GM21528 (cell line): ENCODE results near the gene TSKS.

ENCODE experiments used
- ATAC-seq: cut with Tn5 transposase; IDR thresholded peaks from one replicate; pipeline ENCODE4 v1.9.1; 2021; ENCODE audit warnings: mild to moderate bottlenecking, moderate library complexity; ENCODE audit not compliant: unreplicated experiment, low FRiP score

The TSKS gene

DNA sequence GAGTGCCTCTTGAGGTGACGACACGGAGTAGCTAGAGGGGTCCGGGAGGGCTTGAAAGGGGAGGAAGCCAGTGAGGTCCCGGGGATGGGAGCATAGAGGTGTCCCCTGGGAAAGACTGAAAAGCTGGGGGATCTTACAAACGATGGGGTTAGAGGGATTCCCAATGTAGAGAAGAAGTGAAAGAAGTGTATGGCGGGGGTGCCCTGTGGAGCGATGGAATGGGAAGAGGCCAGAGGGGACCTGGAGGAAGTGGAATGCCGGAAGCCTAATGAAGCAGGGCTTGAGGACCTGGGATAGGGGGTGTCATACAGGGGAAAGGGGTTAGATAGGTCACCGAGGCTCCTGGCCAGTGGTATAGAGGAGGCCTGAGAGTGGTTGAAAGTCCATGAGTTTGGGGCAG lies 4.3 kb upstream of the TSKS start:
- ATAC-seq = no peak

DNA sequence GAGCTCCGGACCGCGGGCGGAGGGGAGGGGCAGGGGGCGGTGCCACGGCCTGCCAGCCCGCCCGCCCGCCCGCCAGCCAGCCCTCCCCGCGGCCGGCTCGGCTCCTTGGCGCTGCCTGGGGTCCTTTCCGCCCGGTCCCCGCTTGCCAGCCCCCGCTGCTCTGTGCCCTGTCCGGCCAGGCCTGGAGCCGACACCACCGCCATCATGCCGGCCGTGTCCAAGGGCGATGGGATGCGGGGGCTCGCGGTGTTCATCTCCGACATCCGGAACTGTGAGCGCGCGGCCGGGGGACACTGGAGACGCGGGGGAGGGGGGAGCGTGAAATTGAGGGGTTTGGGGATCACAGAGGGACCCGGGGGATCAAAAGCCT lies 3.8 kb upstream of the TSKS start, which contains the start of gene AP2A1:
TSS of gene AP2A1 (plus strand) at position 72 of the 370 bp plus-strand sequence. CDS start at position 205, 133 bp downstream.
- ATAC-seq = peak; percentile 7

DNA sequence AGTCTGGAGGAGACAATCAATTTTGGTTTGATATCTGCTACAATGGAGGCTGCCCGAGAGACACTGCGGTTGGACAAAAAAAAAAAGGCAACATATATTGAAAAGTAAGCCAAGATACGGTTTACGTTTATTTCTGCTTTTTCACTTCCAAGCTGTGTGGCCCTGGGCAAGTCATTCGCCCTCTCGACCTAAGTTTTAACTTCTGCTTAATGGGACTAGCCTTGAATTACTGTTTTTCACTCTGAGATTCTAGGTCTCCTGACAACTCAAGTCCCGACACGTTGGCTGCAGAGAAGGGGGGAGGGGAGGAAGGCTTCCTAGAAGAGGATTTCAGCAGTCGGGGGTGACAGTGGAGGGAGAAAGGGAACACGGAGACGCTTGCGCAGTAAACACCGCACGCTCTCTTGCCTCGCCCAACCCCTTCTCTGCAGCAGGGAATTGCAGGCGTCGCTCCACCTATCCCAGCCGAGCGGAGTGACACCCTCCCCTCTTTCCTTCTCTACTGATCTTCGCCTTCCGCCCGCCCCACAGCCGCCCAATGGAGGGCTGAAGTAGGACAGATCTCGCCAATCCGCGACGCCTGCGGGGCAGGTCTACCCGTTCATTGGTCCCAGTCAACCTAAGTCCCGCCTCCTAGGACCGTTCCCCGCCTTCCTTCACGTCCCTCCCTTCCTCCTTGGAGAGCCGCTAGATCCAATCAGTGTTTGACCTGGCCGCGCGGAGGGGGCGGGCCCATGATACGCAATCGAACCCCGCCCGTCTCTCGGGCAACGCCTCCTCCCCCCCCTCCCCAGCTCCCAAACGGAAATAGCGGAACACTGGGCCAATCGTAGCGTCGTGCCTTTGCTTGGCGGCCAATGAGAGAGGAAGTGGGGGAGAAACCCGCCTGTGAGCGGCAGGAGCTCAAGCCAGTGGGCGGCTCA lies 3.2 kb upstream of the TSKS start:
- ATAC-seq = peak; percentile 88

DNA sequence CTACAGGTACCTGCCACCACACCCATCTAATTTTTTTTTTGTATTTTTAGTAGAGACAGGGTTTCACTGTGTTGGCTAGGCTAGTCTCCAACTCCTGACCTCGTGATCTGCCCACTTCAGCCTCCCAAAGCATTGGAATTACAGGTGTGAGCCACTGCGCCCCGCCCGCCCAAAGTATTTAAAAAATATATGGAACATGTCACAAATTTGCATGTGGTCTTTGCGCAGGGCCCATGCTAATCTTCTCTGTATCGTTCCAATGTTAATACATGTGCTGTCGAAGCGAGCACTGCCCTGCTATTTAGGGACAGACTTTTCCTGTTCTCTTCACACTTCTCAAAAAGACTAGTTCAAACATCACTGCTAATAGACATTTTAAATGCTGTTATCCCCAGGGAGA lies 1.2 kb upstream of the TSKS start:
- no peak for ATAC-seq

DNA sequence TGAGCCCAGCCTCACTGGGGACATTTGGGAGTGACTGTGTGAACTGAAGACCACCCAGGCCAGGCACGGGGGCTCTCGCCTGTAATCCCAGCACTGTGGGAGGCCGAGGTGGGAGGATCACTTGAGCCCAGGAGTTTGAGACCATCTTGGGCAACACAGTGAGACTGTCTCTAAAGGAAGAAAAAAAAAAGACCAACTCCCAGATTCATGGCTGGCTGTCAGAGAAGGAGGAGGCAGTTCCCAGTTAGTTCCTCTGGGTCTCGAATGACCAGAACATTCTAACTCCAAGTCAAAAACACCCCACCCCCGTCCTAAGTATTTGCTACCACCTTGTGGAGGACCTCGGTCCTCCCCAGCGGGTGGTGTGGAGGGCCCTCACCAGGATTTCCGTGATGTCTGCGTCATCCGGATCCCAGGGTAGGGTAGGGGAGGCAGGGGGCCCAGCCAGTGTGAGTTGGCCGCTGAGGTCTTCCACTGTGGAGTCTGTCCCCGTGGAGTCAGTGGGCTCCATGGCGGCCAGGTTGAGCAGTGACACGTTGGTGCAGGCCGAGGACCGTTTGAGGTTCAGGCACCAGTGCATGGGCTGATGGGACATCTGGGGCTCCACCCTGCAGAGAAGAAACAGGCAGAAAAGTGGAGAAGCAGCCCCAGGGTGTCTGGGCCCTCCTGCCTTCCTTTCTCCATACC lies 1.3 kb downstream of the TSKS start:
- no peak for ATAC-seq

DNA sequence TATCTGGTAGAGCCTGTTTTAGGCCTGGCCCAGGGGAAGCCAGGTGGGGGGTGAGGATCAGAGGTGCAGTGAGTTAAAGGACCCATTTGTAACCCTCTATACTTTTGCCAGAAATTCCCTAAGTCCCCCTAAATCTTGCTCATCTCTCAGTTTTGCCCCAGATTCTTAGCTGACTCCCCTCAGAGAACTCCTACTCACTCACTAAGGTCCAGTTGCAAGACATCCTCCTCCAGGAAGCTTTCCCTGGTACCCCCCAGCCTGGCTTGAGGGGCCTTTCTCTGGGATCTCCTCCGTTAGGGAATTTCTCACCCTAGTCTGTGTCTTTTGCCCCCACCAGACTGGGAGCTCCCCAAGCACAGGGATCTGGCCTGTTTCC lies 1.9 kb downstream of the TSKS start:
- ATAC-seq = no peak

DNA sequence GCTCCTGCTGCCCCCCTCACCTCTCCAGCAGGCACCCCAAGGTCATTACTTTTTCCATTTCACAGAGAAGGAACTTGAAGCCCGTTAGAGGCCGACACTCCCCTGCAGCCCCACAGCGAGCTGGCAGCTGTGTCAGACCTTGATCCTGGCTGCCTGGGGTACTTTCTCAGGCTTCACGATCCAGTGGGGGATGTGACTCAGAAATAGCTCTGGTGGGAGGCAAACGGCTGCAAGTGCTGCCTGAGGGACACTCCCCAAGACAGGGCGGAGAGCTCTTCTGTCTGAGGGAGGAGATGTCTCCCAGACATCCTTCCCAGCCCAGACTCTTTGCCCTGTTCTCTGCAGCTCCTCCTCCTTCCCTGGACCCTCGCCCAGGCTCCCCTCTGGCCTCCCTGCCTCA lies 4.8 kb downstream of the TSKS start:
- no peak for ATAC-seq

DNA sequence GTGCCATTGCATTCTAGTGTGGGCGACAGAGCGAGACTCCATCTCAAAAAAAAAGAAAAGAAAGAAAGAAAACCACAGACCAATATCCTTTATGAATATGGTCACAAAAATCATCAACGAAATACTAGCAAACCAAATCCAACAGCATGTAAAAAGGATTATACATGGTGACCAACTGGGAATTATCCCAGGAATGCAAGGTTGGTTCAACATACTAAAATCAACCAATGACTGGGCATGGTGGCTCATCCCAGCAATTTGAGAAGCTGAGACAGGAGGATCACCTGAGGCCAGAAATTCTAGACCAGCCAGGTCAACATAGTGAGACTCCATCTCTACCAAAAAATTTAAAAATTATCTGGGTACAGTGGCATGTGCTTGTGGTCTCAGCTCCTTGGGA lies 7.2 kb downstream of the TSKS start:
- no peak for ATAC-seq

DNA sequence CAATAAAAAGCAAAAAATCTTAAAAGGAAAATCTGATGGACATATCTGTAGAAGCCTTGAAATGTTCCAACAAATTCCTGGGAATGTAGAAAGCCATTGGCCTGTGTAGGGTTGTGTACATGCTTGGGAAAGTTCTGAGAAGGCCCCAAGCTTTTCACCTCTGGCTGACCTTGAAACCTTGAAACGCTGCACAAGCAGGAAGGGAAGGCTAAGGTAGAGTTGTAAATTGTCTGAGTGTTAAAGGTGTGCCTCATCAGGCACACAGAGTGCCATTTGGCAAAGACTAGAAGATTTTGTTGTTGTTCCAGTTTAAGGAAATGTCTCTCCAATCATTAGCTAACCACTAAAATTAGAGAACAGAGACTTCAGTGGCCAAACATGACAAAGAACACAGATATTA lies 10.4 kb downstream of the TSKS start:
- ATAC-seq = no peak

DNA sequence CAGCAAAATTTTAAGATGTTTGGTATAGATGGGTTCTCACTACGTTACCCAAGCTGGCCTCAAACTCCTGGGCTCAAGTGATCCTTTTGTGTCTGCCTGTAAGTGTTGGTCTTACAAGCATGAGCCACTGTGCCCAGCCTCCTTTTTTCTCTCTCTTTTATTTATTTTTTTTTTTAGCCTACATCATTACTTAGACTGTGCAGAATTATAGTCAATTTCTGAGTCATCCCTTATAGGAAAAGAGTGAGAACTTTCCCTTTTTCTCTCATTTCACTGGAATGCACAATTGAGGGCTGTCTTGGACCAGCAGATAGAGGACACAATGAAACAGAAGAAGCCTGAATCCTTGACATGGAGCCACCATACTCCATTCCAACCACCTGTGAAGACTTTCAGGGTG lies 13.3 kb downstream of the TSKS start:
- ATAC-seq = no peak

DNA sequence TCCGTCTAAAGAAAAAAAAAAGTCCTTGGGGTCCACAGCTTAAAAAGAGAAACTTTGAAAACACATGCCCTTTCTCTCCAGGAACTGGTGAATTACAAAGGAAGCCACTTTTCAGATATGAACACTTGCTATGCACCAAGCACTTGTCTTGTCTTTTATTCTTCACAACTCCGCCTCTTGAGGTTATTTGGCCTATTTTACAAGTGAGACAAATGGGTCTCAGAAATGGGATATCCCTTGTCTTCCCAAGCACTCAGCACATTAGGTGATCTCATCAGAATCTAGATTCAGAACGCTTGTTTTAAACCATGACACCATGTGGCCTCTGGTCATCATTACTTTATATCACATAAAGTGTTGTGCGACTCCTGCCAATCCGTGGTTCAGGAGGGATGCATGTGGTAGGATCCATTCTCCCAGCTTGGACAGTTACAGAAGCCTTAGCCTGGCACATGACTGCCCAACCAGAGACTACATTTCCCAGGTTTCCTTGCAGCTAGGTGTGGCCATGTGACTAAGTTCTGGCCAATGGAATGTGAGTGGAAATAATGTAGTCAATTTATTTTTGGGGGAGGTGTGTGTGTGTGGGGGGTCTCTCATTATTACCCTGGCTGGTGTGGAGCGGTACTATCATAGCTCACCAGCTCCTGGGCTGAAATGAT lies 13.9 kb downstream of the TSKS start:
- no peak for ATAC-seq

DNA sequence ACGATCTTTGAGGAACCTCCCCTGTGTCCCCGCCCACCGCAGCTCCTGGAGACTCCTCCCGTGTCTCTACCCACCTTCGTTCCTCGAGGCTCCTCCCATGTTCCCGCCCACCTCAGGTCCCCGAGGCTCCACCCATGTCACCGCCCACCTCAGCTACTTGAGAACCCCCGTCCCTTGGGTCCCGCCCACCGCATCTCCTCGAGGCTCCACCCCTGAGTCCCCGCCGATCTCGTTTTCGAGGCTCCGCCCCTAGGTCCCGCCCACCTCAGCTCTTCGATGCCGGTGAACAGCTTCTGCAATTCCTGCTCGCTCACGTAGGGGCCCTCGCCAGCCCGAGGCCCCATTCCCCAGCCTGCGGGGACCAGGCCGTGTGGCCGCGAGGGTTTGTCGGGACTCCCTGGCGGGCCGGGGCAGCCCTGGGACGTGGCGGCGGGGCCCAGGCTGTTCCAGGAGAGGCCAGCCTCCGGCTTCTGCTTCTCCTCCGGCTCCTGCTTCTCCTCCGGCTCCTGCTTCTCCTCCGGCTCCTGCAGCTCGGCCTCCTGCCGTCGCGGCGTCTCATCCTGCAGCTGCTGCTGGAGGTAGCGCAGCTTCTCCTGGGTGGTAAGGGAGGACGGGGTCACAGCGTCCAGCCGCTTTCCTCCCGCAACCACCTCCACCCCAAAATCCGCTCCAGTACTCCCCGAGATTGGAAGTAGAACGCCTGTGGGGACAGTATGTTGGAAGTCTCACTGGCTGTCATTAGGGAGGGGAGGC lies 16.7 kb downstream of the TSKS start:
- no peak for ATAC-seq

DNA sequence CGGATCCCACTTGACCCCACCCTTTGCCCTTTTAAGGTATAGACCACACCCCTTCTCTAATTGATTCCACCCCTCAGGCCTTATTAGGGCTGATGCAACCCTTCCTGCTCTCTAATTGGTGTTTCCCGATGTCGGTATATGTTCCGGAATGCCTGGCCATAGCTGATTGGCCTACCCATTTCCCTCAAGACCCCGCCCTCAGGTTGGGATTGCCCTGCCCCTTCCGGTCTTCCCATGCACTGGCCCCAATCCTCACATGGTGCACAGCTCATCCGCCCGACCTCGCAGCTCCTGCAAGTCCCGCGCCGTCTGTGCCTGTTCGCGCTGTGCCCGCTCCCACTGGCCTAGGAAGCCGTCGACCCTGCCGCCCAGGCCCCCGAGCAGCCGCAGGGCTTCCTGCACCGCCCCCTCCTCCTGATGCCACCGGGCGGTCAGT lies 18.1 kb downstream of the TSKS start:
- no peak for ATAC-seq

DNA sequence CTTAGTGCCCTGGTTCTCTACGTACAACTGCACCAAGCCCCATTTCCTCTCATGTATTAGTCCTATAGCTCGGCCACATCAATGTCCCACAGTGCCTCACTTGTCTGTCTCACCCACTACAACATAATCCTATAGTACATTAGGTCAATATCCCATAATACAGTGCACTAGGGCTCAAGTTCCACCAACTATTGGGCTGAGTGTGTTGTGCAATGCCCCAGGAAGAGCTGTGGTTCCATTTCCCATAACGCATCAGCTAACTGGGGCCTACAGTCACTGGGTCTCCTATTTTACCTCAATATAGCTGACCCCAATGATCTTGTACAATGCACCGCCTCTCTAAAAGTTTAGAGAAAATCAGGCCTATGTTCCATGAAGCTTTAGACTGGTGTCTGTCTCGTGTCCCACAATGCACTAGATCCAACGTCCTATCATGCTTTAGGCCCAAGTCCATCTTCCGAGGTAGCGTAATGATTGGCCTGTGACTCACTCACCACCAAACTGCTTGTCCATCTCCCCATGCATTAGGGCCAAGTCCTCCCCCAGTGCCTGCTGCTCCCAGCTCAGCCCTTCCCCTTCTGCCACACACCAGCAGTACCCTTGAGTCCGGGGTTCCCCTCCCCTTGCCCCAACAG lies 21.8 kb downstream of the TSKS start:
- ATAC-seq = no peak

DNA sequence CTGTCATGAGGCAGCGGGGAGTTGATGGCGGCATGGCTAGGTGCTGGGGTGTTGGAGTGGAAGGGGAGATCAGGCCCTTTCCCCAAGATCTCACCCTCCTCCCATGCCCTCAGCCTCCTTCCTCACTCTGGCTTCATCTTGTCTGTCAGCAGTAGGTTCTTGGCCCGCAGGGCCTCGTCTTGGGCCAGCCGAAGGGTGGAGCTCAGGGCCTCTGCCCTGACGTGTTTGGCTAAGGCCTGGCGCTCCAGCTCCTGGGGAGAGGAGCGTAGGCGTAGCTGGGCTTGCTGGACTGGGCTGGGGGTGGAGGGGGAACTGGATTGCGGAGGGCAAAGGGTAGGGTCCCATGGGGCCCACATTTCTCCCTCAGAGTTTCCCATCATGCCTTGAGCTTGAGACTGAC lies 23.2 kb downstream of the TSKS start:
- no peak for ATAC-seq

DNA sequence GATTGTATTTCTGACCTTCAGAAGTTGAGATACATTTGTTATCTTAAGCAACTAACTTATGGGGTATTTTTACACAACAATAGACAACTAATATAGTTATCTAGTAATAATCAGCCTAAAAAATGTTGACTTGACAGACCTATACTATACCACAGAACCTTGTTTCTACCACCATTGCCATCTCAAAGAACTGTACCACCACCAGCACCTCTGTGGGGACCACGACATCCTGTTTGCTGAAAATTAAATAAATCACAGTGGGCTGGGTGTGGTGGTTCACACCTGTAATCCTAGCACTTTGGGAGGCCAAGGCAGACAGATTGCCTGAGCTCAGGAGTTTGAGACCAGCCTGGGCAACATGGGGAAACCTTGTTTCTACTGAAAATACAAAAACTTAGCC lies 24.0 kb downstream of the TSKS start:
- no peak for ATAC-seq

DNA sequence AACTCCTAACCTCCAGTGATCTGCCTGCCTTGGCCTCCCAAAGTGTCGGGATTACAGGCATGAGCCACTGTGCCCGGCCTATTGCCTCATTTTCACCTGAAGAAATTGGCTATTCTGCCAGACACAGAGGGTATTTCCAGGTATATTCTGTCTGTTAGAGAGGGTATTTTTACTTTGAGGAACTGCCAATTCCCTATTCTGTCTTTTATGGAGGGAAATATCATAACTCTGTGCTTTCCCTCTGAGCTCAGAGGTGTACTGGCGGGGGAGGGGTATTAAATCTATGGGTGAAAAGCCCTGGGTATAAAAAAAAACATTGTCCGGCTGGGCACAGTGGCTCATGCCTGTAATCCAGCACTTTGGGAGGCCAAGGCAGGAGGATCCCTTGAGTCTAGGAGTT lies 24.8 kb downstream of the TSKS start:
- no peak for ATAC-seq

DNA sequence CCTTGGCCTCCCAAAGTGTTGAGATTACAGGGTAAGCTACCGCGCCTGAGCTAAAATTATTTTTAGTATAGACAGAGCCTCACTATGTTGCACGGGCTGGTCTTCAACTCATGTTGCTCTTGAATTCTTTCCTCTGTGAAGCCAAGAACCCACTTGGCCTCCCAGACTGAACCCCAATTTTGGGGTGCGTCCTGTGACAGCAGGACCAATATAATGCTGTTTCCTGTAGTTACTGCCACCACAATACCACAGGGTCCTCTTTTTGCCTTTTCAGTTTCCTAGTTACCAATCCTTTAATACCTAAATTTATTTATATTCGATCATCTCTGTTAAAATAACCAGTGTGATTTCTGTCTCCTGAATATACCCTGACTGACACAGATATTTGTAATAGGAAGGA lies 32.9 kb downstream of the TSKS start:
- no peak for ATAC-seq

DNA sequence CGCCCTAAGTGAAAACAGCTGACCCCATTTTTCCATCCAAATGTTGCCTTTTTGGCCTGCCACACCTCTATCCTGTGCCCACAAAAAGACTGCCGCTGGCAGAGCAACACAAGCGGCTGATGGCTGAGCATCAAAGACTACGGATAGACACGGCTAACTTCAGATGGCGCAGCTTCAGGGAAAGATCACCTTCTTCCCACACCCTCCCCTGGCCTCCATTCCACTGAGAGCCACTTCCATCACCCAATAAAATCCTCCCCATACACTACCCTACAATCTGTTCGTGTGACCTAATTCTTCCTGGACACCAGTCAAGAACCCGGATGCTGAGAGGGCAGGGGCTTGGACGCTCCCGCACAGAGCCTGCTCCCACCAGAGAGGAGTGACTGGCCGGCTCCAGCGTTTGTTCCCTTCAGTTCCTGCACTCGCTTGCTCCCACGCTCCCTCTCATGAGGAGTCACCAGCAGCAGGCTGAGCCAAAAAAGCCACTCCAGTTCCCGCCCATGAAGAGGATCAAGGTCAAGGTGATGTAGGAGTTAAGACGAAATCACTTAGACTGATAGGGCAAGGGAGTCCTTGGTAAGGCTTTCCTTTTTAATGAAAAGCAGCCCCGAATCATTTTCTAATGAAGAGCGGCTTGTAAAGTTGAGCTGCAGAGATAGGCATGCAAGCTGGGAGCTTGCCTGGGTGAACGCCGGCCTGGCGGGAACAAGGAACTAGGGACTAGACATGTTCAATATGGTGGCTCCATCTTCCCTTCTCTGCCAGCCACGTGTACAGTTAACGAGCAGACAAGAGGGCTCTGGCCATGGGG lies 35.7 kb downstream of the TSKS start:
- no peak for ATAC-seq
